Ascending aorta (tissue), 2 donors: Measurements from ENCODE around the gene MBOAT7. TPM values are rescaled to one million over a fixed set of nuclear protein-coding genes. Genes with fewer than 3 reads are reported as not detected.
"Not testable (repeated sequence)": the region's sequence is repeated elsewhere in the genome, so short reads cannot be mapped to it uniquely, and the experiment has no call there.

Source experiments
- DNase-seq, 2 donors: peaks; one replicate each; pipeline ENCODE4 v3.0.0-alpha.2; 2019; ENCODE audit warnings: low spot score in 2 of 2
- H3K27ac ChIP-seq, 2 donors: fragments of 200-600 bp; sonication (generic); one replicate each; pipeline ENCODE4 v1.5.1; 2016 to 2017; ENCODE audit warnings: mild to moderate bottlenecking in 1 of 2
- H3K27me3 ChIP-seq: fragments of 200-600 bp; sonication (generic); one replicate; pipeline ENCODE4 v1.5.1; 2017
- H3K36me3 ChIP-seq, 2 donors: fragments of 200-600 bp; sonication (generic); one replicate each; pipeline ENCODE4 v1.5.1; 2016
- H3K4me1 ChIP-seq, 2 donors: fragments of 200-600 bp; sonication (generic); one replicate each; pipeline ENCODE4 v1.5.1; 2016 to 2017; ENCODE audit warnings: mild to moderate bottlenecking in 1 of 2
- H3K4me3 ChIP-seq, 2 donors: fragments of 200-600 bp; sonication (generic); one replicate each; pipeline ENCODE4 v1.5.1; 2016 to 2017; ENCODE audit warnings: mild to moderate bottlenecking in 1 of 2
- H3K9me3 ChIP-seq, 2 donors: fragments of 200-600 bp; sonication (generic); one replicate each; pipeline ENCODE4 v1.5.1; 2016
- CTCF ChIP-seq, 3 experiments: fragments of 200-600 bp in 2 of 3; fragments of 450-650 bp in 1 of 3; sonication (generic) in 2 of 3; IDR thresholded peaks; one replicate each; pipeline ENCODE4 v1.5.1; 2016 to 2019; ENCODE audit warnings: antibody characterized with exemption in 3 of 3, mild to moderate bottlenecking in 1 of 3, moderate library complexity in 1 of 3
- intact Hi-C: fragments of 100-400 bp; cut with DNase I; formaldehyde crosslinking; loops from one replicate; pipeline ENCODE4 v1.15.1; 2023
- total RNA-seq: library from RNA; depleted of rRNA; stranded (reverse); fragments of >200 nt; gene quantifications from one replicate; pipeline ENCODE4 v1.1.0, GENCODE V29; 2016

Gene MBOAT7
- total RNA-seq, 1 donor from 2014 or later, result 56.1 TPM

- peaks cover 0 to 11% of the 10 kb centered on the region in 2 donors for H3K36me3 ChIP-seq
- peak in 1 of 2 donors; percentile 72 for DNase-seq
- H3K9me3 ChIP-seq, H3K27ac ChIP-seq, intact Hi-C loops, H3K4me3 ChIP-seq, H3K27me3 ChIP-seq, H3K4me1 ChIP-seq: not testable (repeated sequence)
Observed at GRCh38 chr19:54222474-54223276, 33.3 kb upstream of the MBOAT7 start, which contains the start of gene LILRB3. Gene LILRB3 (minus strand): TSS chr19:54223007. CDS start chr19:54222976, 31 bp downstream.

GRCh38 chr19:54221947-54222346 is 32.6 kb upstream of the MBOAT7 start:
- DNase-seq, intact Hi-C loops, H3K4me3 ChIP-seq: not testable (repeated sequence)

GRCh38 chr19:54219702-54220101 is 30.3 kb upstream of the MBOAT7 start:
- H3K9me3 ChIP-seq, H3K4me1 ChIP-seq, H3K4me3 ChIP-seq, DNase-seq, H3K27me3 ChIP-seq, intact Hi-C loops, H3K27ac ChIP-seq: not testable (repeated sequence)
- H3K36me3 ChIP-seq, result peaks cover 0 to 23% of the 10 kb centered on the region in 2 donors

More at GRCh38 chr19:54221947-54222346, 32.6 kb upstream of the MBOAT7 start:
- not testable (repeated sequence) for H3K27me3 ChIP-seq, H3K27ac ChIP-seq, H3K4me1 ChIP-seq, H3K9me3 ChIP-seq
- H3K36me3 ChIP-seq, result peaks cover 0 to 13% of the 10 kb centered on the region in 2 donors

GRCh38 chr19:54218960-54219661 is 29.7 kb upstream of the MBOAT7 start:
- Histone ChIP-seq H3K36me3 (peaks cover 0 to 23% of the 10 kb centered on the region in 2 donors), H3K9me3 (no peaks in the 10 kb centered on the region), H3K27me3 (no peaks in the 10 kb centered on the region), H3K4me1 (no peaks in the 10 kb centered on the region), H3K4me3 (no peak overlapping the region), H3K27ac (no peak overlapping the region)
- no peak for TF ChIP-seq CTCF (IDR thresholded peaks at IDR 0.05)
- intact Hi-C loops, result no loop called here
- no peak for DNase-seq

GRCh38 chr19:54218259-54218658 is 28.9 kb upstream of the MBOAT7 start:
- H3K9me3 ChIP-seq, result no peaks in the 10 kb centered on the region
- TF ChIP-seq CTCF (IDR thresholded peaks at IDR 0.05), result no peak
- H3K4me1 ChIP-seq, result no peaks in the 10 kb centered on the region
- DNase-seq, result no peak
- no peak overlapping the region for H3K27ac ChIP-seq
- H3K36me3 ChIP-seq, result peaks cover 0 to 23% of the 10 kb centered on the region in 2 donors
- no peaks in the 10 kb centered on the region for H3K27me3 ChIP-seq
- H3K4me3 ChIP-seq, result no peak overlapping the region
- intact Hi-C loops, result no loop called here

- H3K4me1 ChIP-seq, intact Hi-C loops: not testable (repeated sequence)
Observed at GRCh38 chr19:54217517-54218247, 28.3 kb upstream of the MBOAT7 start.

GRCh38 chr19:54216869-54217268 is 27.5 kb upstream of the MBOAT7 start:
- intact Hi-C loops, result no loop called here
- Histone ChIP-seq H3K4me1 (no peaks in the 10 kb centered on the region), H3K27me3 (no peaks in the 10 kb centered on the region), H3K27ac (no peak overlapping the region), H3K4me3 (no peak overlapping the region), H3K9me3 (no peaks in the 10 kb centered on the region), H3K36me3 (peaks cover 0 to 23% of the 10 kb centered on the region in 2 donors)
- DNase-seq, result no peak
- TF ChIP-seq CTCF (IDR thresholded peaks at IDR 0.05), result no peak

More at GRCh38 chr19:54217517-54218247, 28.3 kb upstream of the MBOAT7 start:
- not testable (repeated sequence) for H3K4me3 ChIP-seq, H3K27ac ChIP-seq, DNase-seq, H3K27me3 ChIP-seq, H3K9me3 ChIP-seq
- H3K36me3 ChIP-seq, result peaks cover 0 to 23% of the 10 kb centered on the region in 2 donors

- H3K9me3 ChIP-seq, H3K27ac ChIP-seq, DNase-seq, H3K4me3 ChIP-seq, H3K4me1 ChIP-seq, H3K27me3 ChIP-seq, intact Hi-C loops: not testable (repeated sequence)
- peaks cover 0 to 23% of the 10 kb centered on the region in 2 donors for H3K36me3 ChIP-seq
Observed at GRCh38 chr19:54214734-54215133, 25.4 kb upstream of the MBOAT7 start.

- intact Hi-C loops, H3K27me3 ChIP-seq, H3K4me1 ChIP-seq, DNase-seq, H3K27ac ChIP-seq, H3K4me3 ChIP-seq, H3K9me3 ChIP-seq: not testable (repeated sequence)
- peaks cover 0 to 20% of the 10 kb centered on the region in 2 donors for H3K36me3 ChIP-seq
Observed at GRCh38 chr19:54214217-54214616, 24.8 kb upstream of the MBOAT7 start.
